Stimulated activated CD8-positive, alpha-beta memory T cell treated with anti-CD3 and anti-CD28 coated beads, Interleukin-12 subunit alpha, Interleukin-12 subunit beta, amount 100 ng/mL, for 4 hours (primary cell): ENCODE measurements around the gene SPEG.

ENCODE experiments used
- DNase-seq: peaks from one replicate; pipeline ENCODE4 v3.0.0-alpha.2; 2020; ENCODE audit warnings: low read depth

SPEG gene

DNA sequence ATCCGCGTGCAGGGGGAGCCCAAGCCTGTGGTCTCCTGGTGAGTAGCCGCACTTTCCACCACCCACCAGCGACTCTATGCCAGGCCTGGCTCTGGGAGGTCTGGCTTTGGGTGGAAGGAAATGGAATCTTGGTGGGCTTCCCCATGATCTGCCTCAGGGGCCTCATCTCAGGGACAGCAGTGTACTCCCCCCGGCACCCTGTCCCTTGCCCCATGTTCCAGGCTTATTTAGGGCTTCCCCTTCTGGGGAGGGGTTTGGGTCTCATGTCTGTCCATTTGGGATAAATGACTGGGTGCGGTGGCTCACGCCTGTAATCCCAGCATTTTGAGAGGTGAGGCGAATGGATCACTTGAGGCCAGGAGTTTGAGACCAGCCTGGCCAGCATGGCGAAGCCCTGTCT lies 27.7 kb downstream of the SPEG start:
- no peak for DNase-seq

DNA sequence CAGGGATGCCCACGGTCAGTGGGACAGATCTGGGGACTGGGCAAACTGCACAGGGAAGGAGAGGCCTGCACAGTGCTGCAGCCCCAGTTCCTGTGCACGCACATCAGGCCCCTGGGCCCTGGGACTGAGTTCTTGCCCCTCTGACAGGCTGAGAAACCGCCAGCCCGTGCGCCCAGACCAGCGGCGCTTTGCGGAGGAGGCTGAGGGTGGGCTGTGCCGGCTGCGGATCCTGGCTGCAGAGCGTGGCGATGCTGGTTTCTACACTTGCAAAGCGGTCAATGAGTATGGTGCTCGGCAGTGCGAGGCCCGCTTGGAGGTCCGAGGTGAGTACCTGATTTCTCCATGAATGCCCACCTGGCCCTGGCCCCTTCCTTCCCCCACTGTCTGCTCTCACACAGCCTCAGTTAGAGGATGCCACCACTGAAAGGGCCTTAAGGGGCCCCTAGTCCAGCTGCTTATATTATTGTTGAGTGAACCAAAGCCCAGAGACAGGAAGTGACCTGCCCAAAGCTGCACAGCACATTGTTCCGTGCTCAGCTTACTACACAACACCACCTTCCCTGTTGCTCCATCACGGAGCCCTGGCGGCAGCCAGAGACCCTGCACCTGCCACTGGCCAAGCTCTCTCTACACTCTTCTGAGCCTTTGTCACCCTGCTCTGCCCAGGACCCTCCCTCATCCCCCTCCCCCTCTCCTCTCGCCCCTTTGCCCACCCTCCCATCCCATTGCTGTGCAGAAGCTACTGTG lies 29.8 kb downstream of the SPEG start:
- no peak for DNase-seq

DNA sequence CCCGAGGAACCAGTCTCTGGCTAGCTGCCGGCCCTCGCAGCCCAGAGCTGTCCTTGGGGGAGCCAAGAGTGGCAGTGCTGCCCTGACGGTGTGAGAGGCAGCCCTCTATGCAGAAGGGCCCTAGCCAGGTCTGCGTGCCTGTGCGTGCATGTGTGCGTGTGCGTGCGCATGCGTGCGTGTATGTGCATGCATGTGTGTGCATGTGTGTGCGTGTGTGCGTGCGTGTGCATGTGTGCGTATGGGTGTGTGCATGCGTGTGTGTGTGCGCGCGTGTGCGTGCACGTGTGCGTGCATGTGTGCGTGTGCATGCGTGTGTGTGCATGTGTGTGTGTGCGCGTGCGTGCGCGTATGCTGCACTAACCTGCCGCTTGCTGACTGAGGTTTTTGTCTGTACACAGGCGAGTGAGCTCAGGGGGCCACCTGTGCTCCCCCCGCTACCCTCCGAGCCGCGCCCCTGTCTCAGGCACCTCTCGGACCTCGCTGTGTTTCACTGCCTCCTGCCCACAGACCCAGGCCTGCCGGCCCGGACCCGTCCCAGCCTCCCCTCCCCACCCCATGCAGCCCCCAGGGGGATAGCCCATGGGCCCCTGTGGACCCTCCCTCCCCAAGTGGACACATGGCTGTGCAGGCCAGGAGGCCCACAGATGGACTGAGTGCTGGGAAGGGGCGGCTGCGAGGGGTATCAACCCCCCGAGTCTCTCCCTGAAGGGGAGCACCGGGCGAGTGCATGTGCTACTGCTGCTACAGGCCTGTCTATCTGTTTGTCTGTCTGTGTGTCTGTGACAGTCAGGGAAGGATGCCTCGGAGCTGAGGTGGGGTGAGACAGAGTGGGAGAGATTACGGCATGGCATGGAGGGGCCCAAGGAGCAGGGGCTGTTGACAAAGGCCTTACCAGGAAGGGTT lies 31.3 kb downstream of the SPEG start:
- no peak for DNase-seq

DNA sequence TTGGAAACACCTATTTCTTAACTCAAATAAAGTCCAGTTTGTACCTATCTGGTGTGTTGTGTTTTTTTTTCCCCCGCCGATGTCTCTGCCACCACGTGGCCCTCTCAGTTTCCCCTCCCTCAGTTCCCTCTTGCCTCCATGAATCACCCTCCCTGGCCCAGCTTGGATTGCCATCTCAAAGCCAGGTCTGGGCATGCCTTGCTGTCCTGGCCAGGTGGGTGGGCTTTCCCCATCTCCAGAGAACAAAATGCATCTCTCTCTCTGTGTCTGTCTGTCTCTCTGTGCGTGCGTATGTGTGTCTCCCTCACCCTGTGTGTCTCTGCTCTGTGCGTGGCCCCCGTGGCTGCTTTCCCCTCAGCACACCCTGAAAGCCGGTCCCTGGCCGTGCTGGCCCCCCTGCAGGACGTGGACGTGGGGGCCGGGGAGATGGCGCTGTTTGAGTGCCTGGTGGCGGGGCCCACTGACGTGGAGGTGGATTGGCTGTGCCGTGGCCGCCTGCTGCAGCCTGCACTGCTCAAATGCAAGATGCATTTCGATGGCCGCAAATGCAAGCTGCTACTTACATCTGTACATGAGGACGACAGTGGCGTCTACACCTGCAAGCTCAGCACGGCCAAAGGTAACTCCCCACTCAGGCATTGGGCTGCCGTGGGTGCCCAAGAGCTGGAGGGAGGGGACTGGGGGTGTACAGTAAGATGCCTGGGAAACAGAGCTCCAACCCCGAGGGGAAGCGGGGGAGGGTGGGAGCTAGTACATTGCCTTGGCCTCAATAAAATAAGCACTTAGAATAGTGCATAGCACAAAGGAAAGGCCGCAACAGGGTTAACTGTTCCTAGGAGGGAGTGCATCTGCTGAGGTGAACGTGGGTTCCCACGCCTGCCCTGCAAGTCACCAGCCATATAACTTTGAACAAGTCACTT lies 32.4 kb downstream of the SPEG start:
- DNase-seq = no peak

DNA sequence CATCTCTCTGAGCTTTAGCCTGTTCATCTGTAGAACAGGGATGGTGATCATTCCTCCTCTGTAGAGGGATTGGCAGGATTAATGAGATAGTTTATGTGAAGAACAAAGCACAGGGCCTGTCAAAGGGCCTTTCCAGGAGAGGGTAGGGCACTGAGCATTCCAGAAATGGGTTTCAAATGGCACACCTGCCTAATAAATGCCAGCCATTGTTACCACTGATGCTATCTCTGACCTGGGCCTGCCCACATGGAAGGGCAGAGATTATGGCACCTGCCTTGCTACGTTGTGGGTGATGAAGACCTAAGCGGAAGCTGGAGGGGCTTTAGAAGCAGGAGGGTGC lies 33.1 kb downstream of the SPEG start:
- no peak for DNase-seq

DNA sequence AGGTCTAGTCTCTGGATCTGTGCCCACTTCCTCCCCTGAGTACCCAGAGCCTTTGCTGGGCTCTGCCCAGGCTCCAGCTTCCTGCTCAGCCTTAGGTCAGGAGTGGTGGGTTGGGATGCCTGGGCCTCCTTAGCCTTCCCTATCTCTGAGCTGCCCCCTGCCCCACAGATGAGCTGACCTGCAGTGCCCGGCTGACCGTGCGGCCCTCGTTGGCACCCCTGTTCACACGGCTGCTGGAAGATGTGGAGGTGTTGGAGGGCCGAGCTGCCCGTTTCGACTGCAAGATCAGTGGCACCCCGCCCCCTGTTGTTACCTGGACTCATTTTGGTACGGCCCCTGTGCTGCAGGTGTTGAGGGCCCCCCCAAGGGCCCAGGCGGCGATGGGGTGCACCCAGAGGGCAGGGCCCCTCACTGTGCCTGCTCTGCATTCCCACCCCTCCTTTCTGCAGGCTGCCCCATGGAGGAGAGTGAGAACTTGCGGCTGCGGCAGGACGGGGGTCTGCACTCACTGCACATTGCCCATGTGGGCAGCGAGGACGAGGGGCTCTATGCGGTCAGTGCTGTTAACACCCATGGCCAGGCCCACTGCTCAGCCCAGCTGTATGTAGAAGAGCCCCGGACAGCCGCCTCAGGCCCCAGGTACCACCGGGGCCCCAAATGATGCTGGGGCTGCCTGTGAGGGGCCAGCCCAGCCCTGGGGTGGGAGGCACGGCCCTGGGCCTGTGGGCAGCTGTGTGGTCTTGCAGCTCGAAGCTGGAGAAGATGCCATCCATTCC lies 34.0 kb downstream of the SPEG start:
- DNase-seq = no peak

DNA sequence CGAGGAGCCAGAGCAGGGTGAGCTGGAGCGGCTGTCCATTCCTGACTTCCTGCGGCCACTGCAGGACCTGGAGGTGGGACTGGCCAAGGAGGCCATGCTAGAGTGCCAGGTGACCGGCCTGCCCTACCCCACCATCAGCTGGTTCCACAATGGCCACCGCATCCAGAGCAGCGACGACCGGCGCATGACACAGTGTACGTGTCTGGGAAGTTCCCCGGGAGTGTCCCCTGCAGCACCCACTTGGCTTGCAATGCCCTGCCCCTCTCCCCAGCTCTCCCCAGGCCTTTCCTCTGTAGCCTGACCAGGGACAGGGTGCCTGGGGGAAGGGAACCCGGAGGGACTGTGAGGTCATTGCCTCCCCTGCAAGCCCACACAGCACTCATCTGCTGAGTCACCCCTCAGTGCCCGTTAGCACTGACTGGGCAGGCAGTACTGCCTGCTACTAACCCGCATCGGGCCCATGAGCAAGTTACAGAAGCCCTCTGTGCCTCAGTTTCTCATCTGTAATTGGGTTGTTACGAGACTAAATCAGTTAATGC lies 34.6 kb downstream of the SPEG start:
- DNase-seq = no peak

DNA sequence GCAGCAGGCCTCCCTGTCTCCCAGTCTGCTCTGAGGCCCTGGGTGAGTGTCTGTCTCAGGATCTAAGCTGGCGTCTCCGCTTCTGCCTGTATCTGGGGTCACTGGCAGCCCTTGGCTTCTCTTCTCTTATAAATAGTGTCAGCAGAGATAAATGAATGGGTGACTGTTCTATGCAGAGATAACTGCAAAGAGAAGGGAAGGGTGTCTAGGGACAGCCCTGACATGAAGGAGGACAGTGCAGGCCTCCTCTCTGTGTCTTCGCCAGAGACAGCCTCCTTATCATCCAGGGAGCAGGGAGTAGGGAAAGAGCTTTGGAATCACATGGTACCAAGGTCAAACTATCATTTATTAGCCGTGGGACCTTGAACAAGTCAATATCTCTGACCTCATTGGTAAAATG lies 35.8 kb downstream of the SPEG start:
- no peak for DNase-seq

DNA sequence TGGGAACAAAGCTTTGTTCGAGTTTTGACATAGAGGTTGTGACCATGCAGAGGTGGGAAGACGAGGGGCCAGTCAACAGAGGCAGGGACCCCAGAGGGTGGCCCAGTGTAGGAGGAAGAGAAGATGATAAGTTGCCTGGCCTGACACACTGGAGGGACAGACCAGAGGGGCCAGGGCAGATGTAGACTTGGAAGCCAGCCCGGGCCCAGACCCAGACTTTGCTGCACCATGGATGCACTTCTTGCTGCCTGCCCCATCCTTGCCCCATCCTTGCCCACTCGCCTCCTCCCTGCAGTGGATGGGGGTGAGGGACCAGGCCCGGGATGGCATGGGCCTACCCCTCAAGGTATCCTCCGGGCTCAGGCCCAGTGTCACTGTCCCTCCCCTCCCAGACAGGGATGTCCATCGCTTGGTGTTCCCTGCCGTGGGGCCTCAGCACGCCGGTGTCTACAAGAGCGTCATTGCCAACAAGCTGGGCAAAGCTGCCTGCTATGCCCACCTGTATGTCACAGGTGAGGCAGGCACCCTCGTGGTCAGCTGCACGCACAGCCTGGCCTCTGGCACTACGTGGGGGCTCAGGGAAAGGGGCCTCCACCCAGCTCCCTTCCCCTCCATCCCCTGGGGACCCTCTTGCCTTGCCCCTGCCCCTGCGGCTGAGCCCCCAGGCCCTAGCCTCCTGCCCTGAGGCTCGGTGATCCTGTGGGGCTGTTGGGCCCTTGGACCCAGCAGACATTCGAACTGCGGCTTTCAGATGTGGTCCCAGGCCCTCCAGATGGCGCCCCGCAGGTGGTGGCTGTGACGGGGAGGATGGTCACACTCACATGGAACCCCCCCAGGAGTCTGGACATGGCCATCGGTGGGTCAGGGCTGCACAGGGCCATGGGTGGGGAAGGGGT lies 37.1 kb downstream of the SPEG start:
- DNase-seq = no peak

DNA sequence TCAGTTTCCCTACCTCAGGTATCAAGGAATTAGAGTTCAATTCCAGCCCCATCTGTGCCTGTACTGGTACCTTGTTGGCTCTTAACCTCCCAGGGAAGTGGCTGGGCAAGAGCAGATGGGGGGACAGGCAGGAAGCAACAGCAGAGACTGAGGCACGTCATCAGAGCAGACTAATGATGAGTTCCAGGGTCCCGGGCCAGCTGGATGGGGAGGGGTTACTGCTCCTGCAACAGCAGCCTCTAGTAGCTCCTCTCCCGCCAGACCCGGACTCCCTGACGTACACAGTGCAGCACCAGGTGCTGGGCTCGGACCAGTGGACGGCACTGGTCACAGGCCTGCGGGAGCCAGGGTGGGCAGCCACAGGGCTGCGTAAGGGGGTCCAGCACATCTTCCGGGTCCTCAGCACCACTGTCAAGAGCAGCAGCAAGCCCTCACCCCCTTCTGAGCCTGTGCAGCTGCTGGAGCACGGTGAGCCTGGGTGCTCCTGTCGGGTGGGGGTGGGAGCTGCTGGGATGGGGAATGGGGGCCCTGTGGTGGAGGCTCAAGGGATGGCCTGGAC lies 38.1 kb downstream of the SPEG start:
- no peak for DNase-seq

DNA sequence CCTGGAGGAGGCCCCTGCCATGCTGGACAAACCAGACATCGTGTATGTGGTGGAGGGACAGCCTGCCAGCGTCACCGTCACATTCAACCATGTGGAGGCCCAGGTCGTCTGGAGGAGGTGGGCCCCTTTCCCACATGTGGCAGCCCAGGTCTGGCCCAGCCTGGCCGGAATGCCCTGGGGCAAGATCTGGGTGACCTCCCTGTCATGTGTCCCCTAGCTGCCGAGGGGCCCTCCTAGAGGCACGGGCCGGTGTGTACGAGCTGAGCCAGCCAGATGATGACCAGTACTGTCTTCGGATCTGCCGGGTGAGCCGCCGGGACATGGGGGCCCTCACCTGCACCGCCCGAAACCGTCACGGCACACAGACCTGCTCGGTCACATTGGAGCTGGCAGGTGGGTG lies 38.9 kb downstream of the SPEG start:
- DNase-seq = no peak

DNA sequence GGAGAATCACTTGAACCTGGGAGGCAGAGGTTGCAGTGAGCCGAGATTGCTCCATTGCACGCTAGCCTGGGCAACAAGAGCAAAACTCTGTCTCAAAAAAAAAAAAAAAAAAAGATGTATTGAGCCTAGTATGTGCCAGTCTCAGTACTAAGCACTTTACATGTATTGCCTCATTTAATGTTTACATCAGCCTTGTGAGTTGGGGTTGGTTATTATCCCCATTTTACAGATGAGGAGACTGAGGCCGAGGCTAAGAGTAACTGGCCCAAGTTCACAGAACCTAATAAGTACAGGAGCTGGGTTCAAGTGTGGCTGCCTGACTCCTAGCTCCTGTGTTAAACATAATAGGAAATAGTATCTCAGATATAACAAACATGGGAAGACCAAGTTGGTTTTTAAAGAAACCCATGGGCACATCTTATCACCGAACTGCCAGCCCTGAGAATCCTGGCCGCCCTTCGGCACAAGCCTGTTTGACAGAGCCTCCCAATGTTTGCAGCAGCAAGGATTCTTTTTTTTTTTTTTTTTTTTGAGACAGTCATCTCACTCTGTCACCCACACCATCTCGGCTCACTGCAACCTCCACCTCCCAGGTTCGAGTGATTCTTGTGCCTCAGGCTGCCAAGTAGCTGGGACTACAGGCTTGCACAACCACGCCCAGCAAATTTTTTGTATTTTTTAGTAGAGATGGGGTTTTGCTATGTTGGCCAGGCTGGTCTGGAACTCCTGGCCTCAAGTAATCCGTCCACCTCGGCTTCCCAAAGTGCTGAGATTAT lies 39.8 kb downstream of the SPEG start:
- no peak for DNase-seq

DNA sequence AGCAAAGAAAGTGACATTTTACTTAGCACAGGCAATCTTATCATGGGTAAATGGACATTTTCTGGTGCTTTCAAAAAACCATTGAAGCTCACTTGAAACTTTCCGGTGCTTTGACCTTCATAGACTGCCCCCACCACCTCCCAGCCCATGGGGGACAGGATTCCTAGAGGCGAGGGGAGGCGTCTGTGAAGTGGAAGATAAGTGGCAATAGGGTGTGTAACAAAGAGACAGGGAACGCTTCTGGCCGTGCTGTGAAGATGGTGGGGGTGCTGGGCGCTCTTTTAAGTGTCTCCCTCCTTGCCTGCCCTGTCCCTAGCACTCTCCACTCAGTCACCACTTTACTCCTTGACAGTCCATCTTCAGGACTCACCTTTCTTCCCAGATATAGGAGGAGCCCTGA lies 40.6 kb downstream of the SPEG start:
- DNase-seq = no peak

DNA sequence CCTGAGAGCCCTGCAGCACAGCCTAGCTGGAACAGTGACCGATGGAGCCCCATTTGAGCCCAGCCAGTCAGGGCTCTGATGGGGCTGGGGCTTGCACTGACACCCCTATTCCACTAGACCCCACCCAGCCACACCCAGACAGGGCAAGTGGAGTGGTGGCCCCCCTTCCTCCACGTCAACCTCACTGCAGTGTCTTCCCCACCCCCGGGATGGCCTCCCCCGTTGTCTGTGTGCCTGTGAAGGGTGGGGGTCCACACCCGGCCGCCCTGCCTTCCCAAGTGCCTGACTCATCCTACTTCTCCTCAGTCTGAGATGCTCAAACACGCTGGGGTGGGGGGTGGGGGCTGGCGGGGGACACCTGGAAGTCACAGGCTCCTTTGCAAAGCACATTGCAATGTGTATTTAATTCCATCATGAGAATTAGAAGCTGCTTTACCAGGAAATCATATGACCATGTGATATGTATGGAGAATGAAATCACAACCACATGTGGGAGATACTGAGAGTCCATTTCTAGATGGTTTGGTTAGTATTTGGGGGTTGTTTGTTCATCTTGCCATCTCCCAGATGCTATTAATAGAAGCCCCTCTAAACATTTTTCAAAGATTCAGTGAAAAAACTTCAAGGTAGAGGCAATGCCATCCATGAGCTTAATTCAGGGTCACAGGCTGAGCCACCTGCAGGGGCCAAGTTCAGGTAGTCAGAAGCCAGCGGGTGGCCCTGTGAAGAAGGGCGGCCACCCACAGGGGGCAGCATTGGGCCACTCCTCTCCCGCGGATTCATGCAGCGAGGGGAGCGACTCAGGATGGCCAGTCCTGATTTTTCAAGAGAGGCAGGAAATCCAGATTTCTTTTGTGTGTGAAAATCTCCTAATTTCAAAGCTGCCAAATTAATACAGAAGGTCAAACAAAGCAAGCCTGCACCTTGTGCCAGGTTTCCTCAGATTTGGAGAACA lies 41.3 kb downstream of the SPEG start:
- DNase-seq = no peak

DNA sequence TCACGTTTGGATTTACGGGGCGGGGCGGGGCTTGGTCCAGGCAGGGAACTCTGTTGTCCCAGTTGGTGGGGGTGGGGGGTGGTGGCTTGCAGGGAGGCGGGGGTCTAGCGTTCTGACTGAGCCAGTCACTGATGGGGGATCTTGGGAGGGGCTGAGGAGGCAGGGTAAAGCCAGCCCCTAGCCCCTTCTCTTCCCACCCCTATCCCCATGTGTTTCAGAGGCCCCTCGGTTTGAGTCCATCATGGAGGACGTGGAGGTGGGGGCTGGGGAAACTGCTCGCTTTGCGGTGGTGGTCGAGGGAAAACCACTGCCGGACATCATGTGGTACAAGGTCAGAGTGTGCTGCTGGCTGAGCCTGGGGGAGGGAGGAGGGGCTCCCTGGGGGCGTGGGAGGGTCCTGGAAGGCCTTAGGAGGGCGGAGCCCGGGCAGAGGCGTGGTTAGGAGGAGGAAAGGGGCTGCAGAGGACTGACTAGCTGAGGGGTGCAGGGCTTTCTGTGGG lies 42.1 kb downstream of the SPEG start:
- no peak for DNase-seq

DNA sequence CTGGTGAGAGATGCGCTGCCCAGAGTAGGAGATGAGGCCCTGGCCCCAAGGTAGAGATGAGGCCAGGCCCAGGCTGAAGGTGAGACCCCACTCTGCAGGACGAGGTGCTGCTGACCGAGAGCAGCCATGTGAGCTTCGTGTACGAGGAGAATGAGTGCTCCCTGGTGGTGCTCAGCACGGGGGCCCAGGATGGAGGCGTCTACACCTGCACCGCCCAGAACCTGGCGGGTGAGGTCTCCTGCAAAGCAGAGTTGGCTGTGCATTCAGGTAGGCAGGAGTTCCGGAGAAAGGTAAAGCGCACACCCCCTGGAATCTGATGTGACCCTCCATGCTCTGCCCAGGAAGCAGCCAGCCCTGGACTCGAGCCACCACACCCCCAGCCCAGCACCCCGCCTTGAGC lies 42.5 kb downstream of the SPEG start:
- DNase-seq = no peak

DNA sequence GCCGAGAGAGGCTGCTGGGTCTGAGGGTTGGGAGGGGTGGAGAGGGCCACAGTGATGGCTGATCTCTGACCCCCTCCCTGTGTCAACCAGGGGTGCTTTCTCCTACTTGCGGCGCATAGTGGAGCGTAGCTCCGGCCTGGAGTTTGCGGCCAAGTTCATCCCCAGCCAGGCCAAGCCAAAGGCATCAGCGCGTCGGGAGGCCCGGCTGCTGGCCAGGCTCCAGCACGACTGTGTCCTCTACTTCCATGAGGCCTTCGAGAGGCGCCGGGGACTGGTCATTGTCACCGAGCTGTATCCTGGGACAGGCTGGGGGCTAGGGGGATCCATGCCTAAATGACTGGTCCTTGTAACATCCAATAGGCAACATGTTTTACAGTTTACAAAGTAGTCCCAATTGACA lies 43.2 kb downstream of the SPEG start:
- DNase-seq = no peak

DNA sequence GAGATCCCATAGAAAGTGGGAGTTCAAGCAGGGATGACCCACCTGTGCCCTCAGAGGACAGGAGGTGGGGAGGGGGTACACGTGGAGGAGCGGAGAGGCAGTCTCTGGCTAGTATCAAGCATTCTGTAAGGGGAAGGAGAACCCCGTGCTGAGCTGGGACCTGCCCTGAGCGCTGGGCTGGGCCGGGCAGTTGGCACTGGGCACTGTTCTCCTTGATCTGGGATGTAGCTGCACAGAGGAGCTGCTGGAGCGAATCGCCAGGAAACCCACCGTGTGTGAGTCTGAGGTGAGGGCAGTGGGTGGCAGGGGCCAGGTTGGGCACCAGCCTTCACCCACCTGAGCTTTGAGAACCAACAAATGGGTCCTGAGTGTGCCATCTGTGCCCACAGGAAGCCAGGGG lies 44.3 kb downstream of the SPEG start:
- DNase-seq = no peak
